Muscle of leg (tissue), 11 donors: ENCODE results near the gene SHANK1. TPM values are rescaled to one million over a fixed set of nuclear protein-coding genes. Genes with fewer than 3 reads are reported as not detected.
"Not testable (repeated sequence)": the region's sequence is repeated elsewhere in the genome, so short reads cannot be mapped to it uniquely, and the experiment has no call there.

Experiments
- DNase-seq: peaks from one replicate; pipeline ENCODE4 v3.0.0; 2013
- H3K27ac ChIP-seq: one replicate; pipeline ENCODE4 v1.5.1; 2013; ENCODE audit warnings: mild to moderate bottlenecking, low read length, control low read depth
- H3K27me3 ChIP-seq: one replicate; pipeline ENCODE4 v1.6.1; 2013; ENCODE audit warnings: low read length; ENCODE audit not compliant: control insufficient read depth, insufficient read depth
- H3K36me3 ChIP-seq: one replicate; pipeline ENCODE4 v1.6.1; 2013; ENCODE audit warnings: low read length; ENCODE audit not compliant: control insufficient read depth, insufficient read depth
- H3K4me1 ChIP-seq: one replicate; pipeline ENCODE4 v1.6.1; 2013; ENCODE audit warnings: low read length; ENCODE audit not compliant: control insufficient read depth, insufficient read depth
- H3K4me3 ChIP-seq: one replicate; pipeline ENCODE4 v1.5.1; 2013; ENCODE audit warnings: low read length, control low read depth
- H3K9me3 ChIP-seq: replicated peaks from 2 replicates; pipeline ENCODE4 v1.6.1; 2013; ENCODE audit warnings: low read depth, low read length; ENCODE audit not compliant: control insufficient read depth
- WGBS: methylation state at CpG from one replicate; pipeline ENCODE4 v1.1.5; 2013; ENCODE audit warnings: missing lambda C conversion rate; ENCODE audit not compliant: insufficient coverage; 5-methylcytosine and 5-hydroxymethylcytosine counted together
- polyA plus RNA-seq, 8 donors: library from polyadenylated mRNA; unstranded; fragments of 120-200 nt; gene quantifications; one replicate each; pipeline versions ENCODE4 v1.2.1 to v1.2.3, GENCODE V29; 2013; ENCODE audit warnings: inconsistent platforms in 1 of 8, low replicate concordance in 1 of 8; ENCODE audit not compliant: insufficient read length in 8 of 8, insufficient read depth in 1 of 8
- total RNA-seq: library from RNA; stranded (reverse); fragments of 120-200 nt; gene quantifications from one replicate; pipeline ENCODE4 v1.2.4, GENCODE V29; 2013

SHANK1 gene
- total and polyA plus RNA-seq, 9 donors, result 12.1 to 37.4 (median 23.2) TPM

DNA sequence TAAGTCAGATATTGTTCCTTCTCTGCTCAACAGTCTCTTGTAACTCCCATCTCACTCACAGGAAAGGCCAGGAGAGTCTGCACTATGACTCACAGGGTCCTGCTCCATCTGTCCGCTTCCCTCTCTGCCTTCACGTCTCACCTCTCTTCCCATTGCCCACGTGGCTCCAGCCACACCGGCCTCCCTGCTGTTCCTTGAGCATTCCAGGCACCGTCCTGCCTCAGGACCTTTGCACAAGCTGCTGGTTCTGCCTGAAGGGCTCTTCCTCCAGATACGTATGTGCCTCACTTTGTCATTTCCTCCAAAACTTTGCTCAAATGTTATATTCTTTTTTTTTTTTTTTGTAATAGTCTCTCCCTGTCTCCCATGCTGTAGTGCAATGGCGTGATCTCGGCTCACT lies 36.6 kb upstream of the SHANK1 start:
- H3K27ac ChIP-seq, H3K4me1 ChIP-seq, H3K4me3 ChIP-seq, H3K9me3 ChIP-seq, H3K36me3 ChIP-seq, H3K27me3 ChIP-seq, DNase-seq: not testable (repeated sequence)
- 53% methylated on average over 5 of the region's 8 CpGs for WGBS

DNA sequence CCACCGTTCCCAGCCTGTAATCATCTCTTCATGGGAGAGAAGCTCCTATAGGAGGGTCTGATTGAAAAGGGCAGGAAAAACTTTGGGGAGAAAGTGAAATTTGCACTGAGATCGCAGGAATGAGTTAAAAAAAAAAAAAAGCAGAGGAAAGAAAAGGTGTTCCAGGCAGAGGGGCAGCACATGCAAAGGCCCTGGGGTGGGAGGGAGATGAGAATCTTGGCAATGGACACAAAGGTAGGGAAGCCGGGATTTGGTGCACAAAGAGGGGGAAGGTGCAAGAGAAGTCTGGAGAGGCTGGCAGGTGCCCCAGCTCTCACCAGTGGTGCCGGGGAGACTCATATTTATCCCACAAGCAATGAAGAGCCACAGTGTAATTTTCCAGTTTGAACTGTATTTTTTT lies 34.3 kb upstream of the SHANK1 start:
- WGBS, result 71% methylated on average over 1 of the region's 4 CpGs
- no peak overlapping the region for H3K4me3 ChIP-seq
- no peaks in the 10 kb centered on the region for H3K36me3 ChIP-seq
- no peaks in the 10 kb centered on the region for H3K9me3 ChIP-seq
- H3K27ac ChIP-seq, result no peak overlapping the region
- no peaks in the 10 kb centered on the region for H3K4me1 ChIP-seq
- DNase-seq, result no peak
- H3K27me3 ChIP-seq, result peaks cover 5% of the 10 kb centered on the region

DNA sequence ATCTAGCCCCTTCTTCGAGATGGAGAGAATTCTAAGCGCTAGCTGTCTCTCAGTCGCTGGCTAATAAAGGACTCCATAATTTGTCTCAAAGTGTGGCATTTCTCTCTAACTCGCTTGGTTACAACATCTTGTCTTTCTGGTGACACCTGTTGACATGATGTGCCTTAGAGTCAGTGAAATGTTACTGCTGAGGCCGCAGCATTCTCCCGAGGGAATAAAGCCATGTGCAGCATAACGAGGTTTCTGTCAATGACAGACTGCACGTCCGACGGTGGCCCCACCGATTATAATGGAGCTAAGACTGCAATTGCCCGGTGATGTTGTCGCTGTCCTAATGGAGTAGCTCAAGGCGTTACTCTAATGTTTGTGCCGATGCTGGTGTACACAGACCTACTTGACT lies 30.4 kb upstream of the SHANK1 start:
- H3K4me1 ChIP-seq, result no peaks in the 10 kb centered on the region
- no peak for DNase-seq
- no peak overlapping the region for H3K4me3 ChIP-seq
- no peaks in the 10 kb centered on the region for H3K36me3 ChIP-seq
- peaks cover 2% of the 10 kb centered on the region for H3K27me3 ChIP-seq
- H3K9me3 ChIP-seq, result no peaks in the 10 kb centered on the region
- WGBS, result 52% methylated on average over 11 of the region's 15 CpGs
- H3K27ac ChIP-seq, result no peak overlapping the region

DNA sequence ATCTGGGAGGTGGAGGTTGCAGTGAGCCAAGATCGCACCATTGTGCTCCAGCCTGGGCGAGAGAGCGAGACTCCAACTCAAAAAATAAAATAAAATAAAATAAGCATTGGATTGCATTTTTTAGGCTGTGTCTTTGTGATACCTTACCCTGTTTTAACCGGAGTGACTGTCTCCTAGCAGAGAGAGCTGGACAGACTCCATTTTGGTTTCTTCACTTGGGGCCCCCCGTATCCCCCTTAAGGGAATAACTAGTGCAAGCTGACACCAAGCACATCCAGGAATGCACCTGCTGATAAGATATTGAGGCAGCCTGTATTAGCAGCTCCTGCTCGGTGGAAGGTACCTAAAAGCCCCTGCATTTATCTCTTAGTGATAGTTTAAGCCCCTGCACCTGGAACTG lies 29.9 kb upstream of the SHANK1 start:
- Histone ChIP-seq H3K4me1 (no peaks in the 10 kb centered on the region), H3K4me3 (no peak overlapping the region), H3K27ac (no peak overlapping the region), H3K9me3 (no peaks in the 10 kb centered on the region), H3K27me3 (peaks cover 2% of the 10 kb centered on the region), H3K36me3 (no peaks in the 10 kb centered on the region)
- no CpG with 5 or more reads among the region's 6 CpGs for WGBS
- DNase-seq, result no peak

DNA sequence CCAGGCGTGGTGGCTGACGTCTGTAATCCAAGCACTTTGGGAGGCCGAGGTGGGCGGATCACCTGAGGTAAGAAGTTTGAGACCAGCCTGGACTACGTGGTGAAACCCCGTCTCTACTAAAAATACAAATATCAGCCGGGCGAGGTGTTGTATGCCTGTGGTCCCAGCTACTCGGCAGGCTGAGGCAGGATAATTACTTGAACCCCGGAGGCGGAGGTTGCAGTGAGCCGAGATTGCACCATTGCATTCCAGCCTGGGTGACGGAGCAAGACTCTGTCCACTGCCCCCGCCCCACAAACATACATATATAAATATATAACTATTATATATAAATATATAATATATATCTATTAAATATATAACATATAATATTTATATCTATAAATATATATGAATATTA lies 27.5 kb upstream of the SHANK1 start:
- not testable (repeated sequence) for H3K4me1 ChIP-seq, H3K9me3 ChIP-seq, H3K27ac ChIP-seq, DNase-seq, H3K27me3 ChIP-seq, H3K4me3 ChIP-seq, H3K36me3 ChIP-seq
- WGBS, result 69% methylated on average over 4 of the region's 14 CpGs

DNA sequence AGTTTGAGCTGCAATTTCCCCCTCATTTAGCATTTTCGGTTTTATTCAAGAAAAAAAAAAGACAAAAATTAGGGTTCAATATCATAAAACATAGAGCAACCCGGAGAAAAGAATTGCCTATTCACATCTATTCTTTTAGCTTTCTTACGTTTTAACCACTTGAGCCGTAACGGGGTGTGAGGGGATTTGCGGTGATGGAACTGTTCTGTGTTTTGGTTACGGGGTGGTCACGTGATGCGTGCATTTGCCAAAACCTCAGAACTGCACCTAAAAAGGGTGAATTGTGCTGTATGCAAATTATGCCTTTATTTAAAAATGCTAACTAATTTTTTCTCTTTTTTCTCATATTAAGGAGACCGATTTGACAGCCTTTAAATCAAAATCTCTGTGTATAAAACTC lies 25.6 kb upstream of the SHANK1 start:
- no peaks in the 10 kb centered on the region for H3K36me3 ChIP-seq
- WGBS, result no CpG with 5 or more reads among the region's 10 CpGs
- H3K27ac ChIP-seq, result no peak overlapping the region
- DNase-seq, result no peak
- peaks cover 5% of the 10 kb centered on the region for H3K27me3 ChIP-seq
- no peaks in the 10 kb centered on the region for H3K9me3 ChIP-seq
- H3K4me3 ChIP-seq, result no peak overlapping the region
- H3K4me1 ChIP-seq, result no peaks in the 10 kb centered on the region

DNA sequence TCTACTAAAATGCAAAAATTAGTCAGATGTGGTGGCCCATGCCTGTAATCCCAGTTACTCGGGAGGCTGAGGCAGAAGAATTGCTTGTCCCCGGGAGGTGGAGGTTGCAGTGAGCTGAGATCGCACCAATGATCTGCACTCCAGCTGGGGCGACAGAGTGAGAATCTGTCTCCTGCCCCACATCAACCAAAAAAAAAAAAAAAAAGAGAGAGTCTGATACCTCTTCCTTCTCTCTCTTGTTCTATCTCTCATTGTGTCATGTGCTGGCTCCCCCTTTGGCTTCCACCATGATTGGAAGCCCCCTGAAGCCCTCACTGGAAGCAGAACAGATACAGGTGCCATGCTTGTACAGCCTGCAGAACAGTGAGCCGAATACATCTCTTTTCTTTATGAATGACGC lies 23.9 kb upstream of the SHANK1 start:
- Histone ChIP-seq H3K9me3 (no peaks in the 10 kb centered on the region), H3K36me3 (no peaks in the 10 kb centered on the region), H3K27me3 (peaks cover 11% of the 10 kb centered on the region), H3K4me3 (no peak overlapping the region), H3K27ac (no peak overlapping the region), H3K4me1 (no peaks in the 10 kb centered on the region)
- 88% methylated on average over 3 of the region's 6 CpGs for WGBS
- no peak for DNase-seq

DNA sequence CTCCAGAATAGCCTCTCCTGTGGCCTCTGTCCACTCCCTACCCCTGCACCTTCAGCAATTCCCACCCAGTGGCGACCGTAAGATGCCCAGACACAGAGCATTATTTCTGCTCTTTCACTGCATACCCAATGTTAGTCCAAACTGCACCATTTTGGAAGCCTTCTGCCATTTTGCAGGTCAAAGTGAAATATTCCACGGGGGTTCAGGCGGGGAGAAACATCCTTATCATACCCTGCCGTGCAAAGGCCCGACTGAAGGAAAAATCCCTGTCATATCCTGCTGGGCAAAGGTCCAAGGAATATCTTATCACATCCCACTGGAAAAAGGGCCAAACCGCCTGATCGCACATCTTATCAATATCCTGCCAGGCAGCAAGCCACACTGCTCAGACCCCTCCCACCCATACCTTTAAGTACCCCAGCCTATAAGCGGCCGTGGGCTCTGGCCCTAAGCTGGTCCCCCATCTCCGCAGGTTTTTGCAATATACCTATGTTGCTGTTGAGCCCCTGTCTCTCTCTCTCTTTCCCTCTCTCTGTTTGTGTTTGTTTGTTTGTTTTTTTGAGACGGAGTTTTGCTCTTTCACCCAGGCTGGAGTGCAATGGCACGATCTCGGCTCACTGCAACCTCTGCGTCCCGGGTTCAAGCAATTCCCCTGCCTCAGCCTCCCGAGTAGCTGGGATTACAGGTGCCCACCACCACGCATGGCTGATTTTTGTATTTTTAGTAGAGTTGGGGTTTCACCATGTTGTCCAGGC lies 21.8 kb upstream of the SHANK1 start:
- Histone ChIP-seq H3K27me3 (peaks cover 13% of the 10 kb centered on the region), H3K9me3 (no peaks in the 10 kb centered on the region), H3K4me3 (no peak overlapping the region), H3K27ac (no peak overlapping the region), H3K36me3 (no peaks in the 10 kb centered on the region), H3K4me1 (no peaks in the 10 kb centered on the region)
- WGBS, result 63% methylated on average over 7 of the region's 18 CpGs
- DNase-seq, result no peak

DNA sequence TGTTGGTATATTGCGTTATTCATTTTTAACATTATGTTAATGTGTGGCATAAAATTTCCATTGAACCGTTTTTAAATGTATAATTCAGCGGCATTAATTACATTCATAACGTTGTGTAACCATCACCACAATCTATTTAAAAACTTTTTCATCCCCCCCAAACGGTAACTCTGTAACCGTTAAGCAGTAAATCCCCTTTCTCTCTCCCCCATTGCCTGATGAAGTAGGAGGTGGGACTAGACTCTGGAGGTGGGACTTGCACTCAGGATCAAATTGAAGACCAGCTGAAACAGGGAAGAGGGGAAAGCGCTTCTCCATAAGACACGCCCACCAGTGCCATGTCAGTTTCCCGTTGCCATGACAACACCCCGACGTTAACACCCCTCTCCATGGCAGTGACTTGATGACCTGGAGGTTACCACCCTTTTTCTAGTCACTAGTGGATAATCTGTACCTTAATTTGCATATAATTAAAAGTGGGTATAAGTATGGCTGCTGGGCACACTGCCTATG lies 20.4 kb upstream of the SHANK1 start:
- H3K9me3 ChIP-seq, result no peaks in the 10 kb centered on the region
- H3K36me3 ChIP-seq, result no peaks in the 10 kb centered on the region
- no peak for DNase-seq
- H3K27me3 ChIP-seq, result peaks cover 19% of the 10 kb centered on the region
- WGBS, result no CpG with 5 or more reads among the region's 11 CpGs
- no peaks in the 10 kb centered on the region for H3K4me1 ChIP-seq
- no peak overlapping the region for H3K4me3 ChIP-seq
- no peak overlapping the region for H3K27ac ChIP-seq

DNA sequence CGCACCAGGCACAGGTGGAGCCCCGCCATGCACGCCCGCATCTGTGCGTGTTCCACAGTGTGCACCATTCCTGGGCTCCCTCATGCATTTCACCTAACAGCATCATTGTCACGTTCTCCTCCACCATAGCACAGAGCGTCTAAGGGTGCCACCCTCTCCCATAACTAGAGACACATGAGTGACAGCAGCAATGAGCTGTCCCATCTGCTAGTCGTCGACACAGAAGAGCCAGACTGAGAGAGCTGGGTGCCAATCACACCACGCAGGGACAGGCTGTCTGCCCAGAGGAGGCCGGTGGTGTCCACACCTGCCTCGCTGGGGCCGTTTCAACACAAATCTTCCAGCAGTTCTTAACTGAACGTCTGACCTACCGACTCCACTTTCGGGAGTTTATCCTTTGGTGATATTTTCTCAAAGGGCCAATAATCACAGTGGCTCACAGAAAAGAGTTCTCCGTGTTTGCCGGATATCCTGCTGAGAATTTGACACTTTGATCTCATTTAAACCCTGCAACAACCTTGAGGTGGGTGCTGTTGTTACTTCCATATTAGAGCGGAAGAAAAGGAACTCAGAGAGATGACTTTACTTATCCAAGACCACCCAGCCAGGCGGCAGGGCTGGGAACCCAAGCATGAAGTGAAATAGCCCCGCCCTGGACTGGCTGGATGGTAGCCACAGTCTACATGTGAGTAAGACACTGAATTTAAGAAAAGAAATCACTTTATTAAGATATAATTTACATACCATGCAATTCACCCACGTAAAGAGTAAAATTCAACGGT lies 19.7 kb upstream of the SHANK1 start:
- WGBS, result 78% methylated on average over 15 of the region's 23 CpGs
- Histone ChIP-seq H3K4me3 (no peak overlapping the region), H3K9me3 (no peaks in the 10 kb centered on the region), H3K4me1 (no peaks in the 10 kb centered on the region), H3K36me3 (no peaks in the 10 kb centered on the region), H3K27me3 (peaks cover 19% of the 10 kb centered on the region), H3K27ac (no peak overlapping the region)
- no peak for DNase-seq
